Hematopoietic multipotent progenitor cell treated with erythropoietin and hydrocortisone succinate and interleukin-3 and kit ligand, for 4 days (in vitro differentiated cells): Measurements from ENCODE around the gene WNT7A.
"Not testable (repeated sequence)": the region's sequence is repeated elsewhere in the genome, so short reads cannot be mapped to it uniquely, and the experiment has no call there.

ENCODE experiments used
- DNase-seq: peaks from one replicate; pipeline ENCODE4 v3.0.0-alpha.2; 2015

Gene WNT7A

DNA sequence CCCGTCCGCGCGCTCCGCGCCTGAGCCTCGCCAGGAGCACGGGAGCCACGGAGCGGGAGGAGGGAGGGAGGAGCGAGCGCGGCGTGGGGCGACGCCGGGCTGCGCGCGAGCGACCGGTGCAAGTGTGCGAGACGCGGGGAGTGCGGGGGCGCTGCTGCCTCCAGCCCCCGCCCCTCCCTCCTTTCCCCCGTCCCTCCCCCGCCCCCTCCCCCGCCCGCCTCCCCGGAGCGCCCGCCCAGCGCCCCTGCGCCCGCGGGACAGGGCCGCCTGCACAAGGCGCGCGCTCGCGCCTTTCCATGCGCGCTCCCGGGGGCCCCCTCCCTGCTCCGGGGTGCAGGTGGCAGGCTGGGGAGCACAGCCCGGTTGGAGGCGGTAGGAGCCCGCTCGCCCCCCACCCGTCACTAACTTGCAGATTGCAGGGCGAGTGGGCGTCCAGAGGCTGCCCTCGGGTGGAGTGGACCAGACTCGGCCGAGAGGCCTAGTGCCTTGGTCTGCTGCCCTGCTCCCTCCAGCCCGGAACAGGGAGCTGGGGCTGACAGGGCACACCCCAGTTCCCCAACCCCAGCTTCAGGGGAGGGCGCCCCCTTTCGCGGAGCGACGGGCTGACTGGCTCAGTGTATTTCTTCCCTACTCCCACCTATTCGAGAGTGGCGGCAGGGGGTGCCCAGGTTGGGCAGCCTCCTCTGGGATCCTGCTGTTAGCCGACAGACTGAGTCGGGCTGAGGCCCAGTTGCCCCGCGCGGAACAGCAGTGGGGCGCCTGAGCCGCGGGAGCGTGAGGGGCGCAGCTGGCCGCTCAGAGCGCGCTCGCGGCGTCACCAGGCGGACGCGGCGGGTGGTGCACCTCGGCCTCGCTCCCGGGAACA is at the start of gene WNT7A:
TSS of gene WNT7A (minus strand) at position 126 of the 865 bp plus-strand sequence. CDS start 255 bp downstream, outside the sequence.
- peak; percentile 74 for DNase-seq

DNA sequence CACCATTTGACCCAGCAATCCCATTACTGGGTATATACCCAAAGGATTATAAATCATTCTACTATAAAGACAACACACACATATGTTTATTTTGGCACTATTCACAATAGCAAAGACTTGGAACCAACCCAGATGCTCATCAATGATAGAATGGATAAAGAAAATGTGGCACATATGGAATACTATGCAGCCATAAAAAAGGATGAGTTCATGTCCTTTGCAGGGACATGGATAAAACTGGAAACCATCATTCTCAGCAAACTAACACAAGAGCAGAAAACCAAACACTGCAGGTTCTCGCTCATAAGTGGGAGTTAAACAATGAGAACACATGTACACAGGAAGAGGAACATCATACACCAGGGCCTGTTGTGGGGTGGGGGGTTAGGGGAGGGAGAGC is 48.9 kb upstream of the WNT7A start:
- DNase-seq: not testable (repeated sequence)

DNA sequence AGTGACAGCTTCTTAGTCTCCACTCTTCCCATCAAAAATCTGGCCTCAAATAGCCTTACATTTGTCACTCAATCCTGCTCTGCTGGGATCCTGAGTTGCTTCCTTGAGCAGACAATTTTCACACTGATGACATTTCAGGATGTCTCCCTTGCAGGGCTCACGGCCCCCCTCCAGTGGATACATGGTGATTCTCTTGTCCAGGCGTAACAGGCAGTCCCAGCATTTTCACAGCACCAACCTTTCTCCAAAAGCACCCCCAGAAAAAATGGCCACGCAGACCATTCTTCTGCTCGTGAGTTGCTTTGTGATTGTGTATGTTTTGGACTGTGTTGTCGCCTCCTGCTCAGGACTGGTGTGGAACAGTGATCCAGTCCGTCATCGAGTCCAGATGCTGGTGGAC is 47.4 kb upstream of the WNT7A start:
- DNase-seq: no peak

DNA sequence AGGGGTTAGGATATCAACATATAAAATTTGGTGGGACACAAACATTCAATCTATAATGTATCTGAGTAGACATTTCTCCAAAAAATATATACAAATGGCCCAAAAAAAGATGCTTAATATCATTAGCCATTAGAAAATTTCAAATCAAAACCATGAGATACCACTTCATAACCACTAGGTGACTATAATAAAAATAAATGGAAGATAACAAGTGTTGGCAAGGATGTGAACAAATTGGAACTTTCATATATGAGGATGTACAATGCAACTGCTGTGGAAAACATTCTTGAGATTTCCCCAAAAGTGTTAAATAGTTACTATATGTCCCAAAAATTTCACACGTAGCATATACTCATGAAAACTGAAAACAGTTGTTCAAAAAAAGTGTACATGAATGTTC is 36.5 kb upstream of the WNT7A start:
- DNase-seq: no peak

DNA sequence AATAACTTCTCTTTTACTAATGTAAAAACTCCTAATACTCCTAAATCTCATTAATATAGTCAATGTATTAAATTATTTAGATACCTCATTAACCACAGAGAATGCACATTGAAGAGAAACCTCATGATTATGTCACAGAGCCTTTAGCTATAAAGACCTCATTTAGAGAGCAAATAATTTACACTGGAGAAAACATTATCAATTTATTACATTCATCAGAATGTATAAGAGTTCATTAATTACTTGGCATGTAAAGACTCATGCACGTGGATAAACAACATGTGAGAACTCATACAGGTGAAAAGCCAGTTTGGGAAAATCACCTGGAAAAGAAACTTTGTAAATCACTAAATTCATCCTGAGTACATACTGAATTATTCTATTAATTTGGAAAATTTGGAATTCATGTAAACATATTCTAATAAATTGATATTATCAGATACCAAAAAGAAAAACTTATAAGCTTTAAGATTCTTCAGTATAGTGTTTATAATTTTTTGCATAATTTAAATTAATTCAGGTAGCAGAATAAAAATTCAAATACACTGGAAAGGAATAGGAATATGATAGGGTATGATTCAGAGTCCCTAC is 22.9 kb upstream of the WNT7A start:
- DNase-seq: no peak

DNA sequence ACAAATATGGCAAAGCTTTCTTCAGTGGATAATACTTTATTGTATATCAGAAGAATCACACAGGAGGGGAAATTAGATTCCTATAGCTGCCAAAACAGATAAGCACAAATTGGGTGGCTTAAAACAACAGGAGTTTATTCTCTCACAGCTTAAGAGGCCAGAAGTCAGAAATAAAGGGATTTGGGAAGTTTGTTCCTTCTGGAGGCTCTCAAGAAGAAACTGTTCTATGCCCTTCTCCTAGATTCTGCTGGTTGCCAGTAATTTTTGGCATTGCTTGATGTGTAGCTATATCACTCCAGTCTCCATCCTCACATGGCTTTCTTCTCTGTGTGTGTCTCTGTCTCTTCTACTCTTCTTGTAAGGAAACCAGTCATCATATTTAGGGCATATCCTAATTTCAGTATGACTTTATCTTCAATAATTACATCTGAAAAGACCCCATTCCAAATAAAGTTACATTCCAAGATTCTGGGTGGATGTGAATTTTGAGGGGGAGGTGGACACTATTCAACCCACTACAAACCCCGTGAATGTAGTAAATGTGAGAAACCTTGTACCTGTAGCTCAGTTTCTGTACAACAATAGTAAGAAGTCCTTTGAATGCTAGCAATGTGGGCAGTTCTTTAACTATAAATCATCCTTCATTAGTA is 22.2 kb upstream of the WNT7A start:
- no peak for DNase-seq

DNA sequence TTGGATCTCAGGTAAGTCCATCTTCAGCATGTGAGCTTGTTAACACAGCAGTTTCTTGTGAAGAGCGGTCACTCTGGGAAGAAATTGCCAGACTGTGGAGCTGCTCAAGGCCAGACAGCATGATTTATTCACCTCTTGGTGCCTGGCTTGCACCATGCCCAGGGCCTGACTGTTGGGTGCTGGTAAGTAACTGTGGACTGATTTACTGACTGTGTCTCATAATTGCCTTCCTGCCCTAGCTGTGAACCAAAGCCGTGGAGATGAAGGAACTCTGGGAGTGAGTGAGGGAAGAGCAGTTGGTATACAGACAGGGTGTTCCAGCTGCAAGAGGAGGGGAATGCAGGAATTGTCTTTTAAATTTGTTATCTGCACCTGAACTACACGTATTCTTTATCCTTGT is 18.5 kb upstream of the WNT7A start:
- DNase-seq: no peak

DNA sequence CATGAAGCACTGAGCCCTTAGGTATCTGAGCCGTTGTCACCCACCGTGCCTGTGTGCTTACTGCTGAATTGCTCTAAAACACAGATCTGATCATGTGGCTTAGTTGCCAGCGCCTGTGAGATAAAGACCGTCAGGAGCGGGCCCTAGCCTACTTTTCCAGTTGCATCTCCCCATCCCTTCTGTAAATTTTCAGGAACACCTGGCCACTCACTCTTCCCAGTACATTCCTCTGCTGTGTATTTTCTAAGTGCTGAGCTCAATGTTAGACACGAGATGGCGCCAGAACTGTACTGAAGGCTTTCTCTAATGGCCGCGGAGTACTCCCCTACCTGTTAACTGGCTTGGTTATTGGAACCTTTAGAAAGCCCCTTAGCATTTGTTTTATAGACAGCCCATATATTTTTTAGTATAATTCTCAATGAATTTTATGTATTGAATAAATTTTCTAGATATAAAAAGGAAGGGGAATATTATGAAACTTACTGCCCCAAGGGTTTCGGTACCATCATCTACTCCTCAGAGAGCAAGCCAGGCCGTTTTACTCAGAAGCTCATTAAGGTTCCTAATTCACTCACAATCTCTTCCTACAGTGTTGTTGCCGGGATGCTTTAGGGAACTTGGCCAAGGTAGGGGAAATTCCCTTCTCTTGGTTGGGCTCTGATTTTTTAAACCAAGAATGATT is 16.7 kb upstream of the WNT7A start:
- DNase-seq: peak; percentile 87

DNA sequence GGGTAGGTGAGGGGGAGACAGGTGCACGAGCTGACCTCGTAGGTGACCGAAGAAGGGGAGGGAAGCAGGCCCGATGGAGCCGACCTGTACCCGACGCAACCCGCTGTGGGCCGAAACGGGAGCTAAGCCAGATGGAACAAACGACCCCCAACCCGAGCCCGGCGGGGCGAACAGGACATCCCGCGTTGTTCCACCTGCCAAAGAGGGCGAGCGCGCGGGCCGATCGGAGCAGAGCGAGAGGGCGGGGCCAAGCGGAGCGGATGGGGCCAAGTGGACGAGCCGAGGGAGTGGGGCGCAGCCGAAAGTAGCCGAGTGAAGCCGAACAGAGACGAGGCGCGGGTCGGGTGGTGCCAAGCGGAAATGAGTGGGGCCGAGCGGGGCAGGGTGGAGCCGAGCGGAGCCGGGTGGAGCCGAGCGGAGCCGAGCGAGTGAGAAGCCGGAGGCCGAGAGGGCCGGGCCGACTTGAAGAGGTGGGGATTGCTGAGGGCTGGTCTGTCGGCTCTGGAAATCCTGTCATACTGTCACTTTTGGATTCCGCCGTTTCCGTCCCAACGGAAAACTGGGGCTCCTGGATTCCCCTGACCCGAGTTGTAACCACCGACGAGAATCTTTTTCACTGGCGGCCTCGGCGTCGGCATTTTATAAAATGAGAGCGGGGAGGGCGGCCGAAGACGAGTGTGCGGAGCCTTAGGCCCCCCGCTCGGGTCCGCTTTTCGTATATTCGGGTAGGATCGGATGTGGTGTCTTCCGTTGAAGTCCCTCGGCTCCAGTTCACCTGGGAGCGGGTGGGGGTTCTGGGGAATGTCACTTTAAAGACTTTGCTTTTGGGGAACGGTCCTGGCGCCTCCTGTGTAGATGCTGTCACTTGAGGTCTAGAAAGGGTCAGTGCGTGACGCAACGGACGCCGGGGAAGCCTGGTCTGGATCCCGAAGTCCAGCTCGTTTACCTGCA is 15.6 kb upstream of the WNT7A start:
- peak; percentile 98 for DNase-seq

DNA sequence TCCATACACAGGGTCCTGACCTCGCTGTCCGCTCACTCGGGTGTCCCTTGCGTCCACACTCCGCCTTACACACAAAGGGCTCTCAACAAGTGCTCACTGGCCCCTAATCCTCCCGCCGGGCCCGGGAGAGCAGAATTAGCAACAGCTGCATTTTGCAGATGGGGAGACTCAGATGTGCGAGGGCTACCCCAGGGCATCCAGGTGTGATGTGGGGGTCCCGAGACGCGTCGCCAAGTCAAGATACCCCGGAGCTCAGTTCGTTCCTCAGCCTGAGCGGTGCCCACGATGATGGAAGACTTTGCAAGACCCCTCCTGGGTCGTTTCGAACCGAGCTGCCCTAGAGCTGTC is 14.9 kb upstream of the WNT7A start:
- no peak for DNase-seq

DNA sequence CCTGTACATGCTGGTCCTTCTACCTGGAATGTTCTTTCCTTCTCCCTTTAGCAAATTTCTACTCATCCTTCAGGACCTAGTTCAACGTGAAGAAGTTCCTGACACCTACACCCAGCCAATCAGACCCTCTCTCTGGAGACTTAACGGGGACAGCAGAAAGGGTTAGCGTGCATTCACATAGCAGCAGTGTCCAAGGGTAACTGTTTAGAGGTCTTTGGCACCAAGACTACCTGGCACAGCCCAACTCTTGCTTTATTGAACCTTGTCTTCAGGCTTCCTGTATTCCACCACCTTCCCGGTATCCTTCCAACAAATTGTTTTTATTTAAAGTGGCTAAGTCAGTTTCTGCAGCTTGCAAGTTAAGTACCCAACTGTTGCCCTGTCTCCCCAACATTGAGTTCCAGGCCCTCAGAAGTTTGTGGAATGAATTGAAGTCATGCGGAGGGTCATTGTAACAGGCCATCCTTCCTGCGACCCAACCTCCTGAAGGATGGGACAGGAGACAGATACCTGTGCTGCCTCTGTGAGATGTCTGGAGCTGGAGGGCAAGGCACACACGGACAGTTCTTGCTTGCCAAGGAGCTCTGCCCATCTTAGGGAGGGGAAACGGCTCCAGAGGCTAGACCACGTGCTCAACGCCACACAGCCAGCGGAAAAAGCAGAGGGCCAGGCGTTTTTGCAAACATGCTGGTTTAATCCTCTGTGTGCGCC is 14.4 kb upstream of the WNT7A start:
- DNase-seq: no peak

DNA sequence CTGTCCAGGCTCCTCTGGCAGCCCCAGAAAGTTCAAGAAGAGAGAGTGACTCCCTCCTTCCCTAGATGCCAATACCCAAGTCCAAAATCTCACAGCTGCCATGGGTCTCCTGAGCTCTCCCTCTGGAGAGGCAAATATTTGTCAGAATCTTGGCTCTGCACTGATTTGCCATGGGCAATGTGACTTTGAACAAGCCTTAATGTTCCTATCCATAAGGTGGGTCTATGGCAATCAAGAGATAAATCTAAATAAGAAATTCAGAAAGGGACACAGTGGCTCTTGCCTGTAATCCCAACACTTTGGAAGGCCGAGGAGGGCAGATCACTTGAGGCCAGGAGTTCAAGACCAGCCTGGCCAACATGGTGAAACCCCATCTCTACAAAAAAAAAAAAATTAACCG is 12.4 kb upstream of the WNT7A start:
- DNase-seq: no peak

DNA sequence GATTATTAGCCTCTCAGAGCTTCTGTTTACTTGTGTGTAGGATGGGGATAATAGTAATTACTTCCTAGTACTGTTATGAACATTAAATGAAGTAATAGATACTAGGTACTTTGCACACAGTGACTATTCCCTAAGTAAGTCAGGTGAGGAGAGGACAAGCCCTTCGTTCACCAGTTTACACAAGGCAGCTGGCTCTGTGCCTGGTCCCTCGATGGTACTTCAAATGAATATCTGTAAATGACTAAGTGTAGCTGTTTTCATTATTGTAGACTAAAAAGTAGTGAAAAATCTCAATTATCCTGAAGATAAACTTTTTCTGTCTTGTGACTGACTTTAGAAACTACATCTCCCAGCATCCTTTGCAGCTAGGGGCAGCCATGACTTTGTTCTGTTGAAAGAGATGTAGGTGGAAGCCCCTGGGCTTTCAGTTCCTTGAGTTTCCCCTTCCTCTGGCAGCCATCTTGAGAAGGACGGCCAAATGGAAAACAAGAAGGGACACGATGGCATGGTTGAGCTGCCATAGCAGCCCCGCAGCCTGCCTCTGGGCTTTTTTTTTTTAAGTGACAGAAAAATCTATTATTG is 11.7 kb upstream of the WNT7A start:
- peak; percentile 79 for DNase-seq

DNA sequence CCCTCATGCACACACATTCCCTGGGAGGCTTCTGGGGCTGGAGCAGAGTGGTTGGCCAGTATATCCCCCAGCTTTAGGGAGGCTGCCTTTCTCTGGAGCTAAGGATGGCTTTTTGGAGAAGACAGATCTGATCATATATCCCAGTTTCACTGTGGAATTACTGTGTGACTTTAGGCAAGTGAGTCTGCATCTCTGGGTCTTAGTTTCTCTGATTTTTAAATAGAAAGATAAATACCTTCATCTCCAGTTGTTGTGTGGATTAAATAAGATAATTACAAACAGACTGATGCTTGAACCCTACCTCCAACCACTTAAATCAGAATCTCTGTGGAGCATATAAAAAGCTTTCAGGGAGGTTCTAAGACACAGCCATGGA is 11.1 kb upstream of the WNT7A start:
- DNase-seq: no peak

DNA sequence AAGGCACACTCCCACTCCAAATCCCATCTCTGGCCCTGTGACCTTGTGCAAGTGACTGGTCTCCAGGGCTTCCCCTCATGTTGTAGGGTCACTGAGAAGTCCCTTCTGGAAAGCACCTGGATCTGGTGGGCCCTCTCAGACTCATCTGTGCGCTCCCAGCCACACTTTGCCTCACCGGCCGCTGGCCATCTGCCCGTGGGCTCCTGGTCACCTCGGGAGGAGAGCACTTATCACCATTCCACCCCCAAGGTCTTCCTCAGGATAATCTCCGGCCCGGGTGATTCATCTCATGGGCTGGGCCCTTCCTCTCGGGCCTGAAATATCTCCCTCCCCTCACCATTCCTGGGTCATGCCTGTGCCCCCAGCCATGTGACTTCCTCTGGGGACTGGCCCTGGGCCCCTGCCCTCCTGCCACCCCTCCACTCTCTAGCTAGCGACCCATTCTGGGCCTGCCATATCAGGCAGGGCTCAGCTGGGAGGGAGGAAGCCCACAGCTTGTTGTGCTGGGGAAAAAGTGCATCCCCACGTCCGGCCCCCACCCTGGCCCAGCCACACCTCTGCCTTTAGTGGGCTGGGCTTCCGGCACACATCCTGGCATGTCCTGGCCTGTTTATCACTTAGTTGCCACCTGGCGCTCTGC is 10.6 kb upstream of the WNT7A start:
- DNase-seq: peak; percentile 93

DNA sequence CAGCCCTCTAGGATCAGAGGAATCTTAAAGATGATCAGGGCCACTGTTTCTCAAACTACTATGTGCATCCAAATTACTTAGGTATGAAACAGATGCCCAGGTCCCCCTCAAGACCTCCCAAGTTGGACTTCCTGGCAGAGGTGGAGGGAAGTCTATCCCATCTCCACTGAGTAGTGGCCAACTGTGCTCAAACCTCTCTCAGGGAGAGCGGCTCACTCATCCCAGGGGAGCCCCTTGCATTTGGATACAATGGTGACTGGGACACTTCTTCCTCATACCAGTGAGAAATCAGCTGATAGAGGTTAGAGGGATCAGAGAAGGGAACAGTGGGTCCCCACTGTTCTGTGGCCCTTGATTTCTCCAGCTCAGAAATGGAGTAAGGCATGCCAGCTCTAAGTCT is 8.7 kb upstream of the WNT7A start:
- no peak for DNase-seq

DNA sequence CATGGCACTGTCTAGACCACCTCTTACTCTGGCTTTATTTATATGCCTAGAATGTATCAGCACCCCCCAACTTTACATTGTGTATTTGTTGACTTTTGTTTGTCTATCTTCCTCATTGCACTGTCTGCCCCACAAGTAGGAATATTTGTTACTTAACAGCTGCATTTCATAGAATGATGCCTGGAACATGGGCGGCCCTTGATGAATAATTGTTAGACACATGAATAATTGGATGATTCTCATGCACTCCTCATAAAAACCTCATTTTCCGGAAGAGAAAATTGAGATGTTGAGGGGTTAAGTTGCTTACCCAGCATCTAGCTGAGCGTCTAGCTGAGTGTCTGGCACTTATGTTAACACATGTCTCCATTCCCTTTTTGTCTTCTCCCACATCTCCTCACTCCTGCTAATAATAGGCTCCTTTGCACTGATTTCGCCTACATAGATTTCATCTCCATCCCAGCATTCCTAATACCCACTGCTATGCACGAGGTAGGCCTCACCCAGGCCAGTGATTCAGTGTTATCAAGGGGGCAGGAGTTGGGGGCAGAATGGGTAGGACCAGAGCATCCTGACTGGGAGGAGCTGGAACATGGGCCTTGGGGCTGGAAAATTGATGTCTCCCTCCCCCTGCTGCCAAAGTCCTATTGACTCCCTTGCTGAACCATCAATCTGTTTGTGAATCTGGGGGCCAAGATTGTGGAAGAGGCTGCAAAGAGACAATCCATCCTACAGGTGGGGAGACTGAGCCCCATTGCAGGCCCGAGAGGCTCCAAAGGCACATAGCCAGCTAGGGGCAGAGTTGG is 7.8 kb upstream of the WNT7A start:
- no peak for DNase-seq

DNA sequence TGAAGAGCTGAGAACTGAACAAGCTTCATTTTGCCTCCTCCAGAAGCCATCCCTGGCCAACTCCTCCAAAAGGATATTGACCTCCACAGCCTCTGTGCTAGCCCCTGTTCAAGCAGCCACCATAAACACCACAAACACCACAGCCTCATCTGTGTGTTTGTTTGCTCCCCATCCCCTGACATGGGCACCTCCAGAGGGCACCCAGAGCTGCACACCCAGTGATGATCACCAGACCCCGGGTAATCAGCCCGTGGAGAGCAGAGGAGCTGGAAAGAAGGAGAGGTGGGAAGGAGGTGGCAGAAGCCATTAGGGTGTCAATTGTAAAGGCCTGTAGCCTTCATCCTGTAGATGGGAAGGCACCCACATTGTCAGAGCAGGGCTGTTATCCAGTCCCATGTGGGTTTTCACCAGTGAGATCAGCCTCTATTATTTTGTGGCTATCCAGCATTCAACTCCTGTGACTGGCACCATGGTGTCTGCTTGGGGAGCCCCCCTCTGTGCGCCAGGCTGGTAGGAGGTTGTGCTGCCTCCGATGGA is 6.8 kb upstream of the WNT7A start:
- DNase-seq: no peak

DNA sequence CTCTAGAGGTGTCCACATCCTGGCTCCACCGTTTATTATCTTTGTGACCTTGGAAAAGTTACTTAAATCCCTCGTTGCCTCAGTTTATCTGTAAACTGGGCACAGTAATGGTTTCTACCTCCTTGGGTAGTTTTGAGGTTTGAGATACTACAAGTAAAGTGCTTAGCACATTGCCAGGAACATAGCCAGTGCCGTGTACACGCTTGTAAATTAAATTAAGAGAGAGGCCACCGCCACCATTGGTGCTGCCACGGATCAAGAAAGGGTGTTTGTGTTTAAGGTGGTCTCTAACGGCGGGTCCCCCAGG is 5.8 kb upstream of the WNT7A start:
- DNase-seq: no peak
